H9 (cell line): ENCODE results near the gene CLMN. TPM values are rescaled to one million over a fixed set of nuclear protein-coding genes. Genes with fewer than 3 reads are reported as not detected.

ENCODE experiments used
- DNase-seq: peaks from one replicate; pipeline ENCODE4 v3.0.0-alpha.2; 2017
- H2AFZ ChIP-seq: one replicate; pipeline ENCODE4 v1.6.1; 2013; ENCODE audit warnings: mild to moderate bottlenecking, low read length, control low read depth, moderate library complexity
- H2AK5ac ChIP-seq: 2 replicates; pipeline ENCODE4 v1.6.1; 2013; ENCODE audit warnings: low read length, control low read depth, mixed read lengths; ENCODE audit not compliant: insufficient read length
- H2BK120ac ChIP-seq: one replicate; pipeline ENCODE4 v1.6.1; 2013; ENCODE audit warnings: low read depth, mild to moderate bottlenecking, low read length, control low read depth, inconsistent platforms; ENCODE audit not compliant: poor library complexity, severe bottlenecking
- H2BK12ac ChIP-seq: 2 replicates; pipeline ENCODE4 v1.6.1; 2013; ENCODE audit warnings: low read length, control low read depth, mixed read lengths, low read depth; ENCODE audit not compliant: insufficient read length
- H2BK15ac ChIP-seq: 2 replicates; pipeline ENCODE4 v1.6.1; 2013; ENCODE audit warnings: low read depth, low read length, control low read depth
- H2BK20ac ChIP-seq: one replicate; pipeline ENCODE4 v1.6.1; 2013; ENCODE audit warnings: low read depth, mild to moderate bottlenecking, low read length, control low read depth, inconsistent platforms; ENCODE audit not compliant: poor library complexity, severe bottlenecking
- H2BK5ac ChIP-seq: 2 replicates; pipeline ENCODE4 v1.6.1; 2013; ENCODE audit warnings: low read length, control low read depth, mixed read lengths; ENCODE audit not compliant: insufficient read length
- H3K14ac ChIP-seq: 2 replicates; pipeline ENCODE4 v1.6.1; 2013; ENCODE audit warnings: low read length, control low read depth; ENCODE audit not compliant: insufficient read depth
- H3K18ac ChIP-seq: 2 replicates; pipeline ENCODE4 v1.6.1; 2013; ENCODE audit warnings: low read depth, mild to moderate bottlenecking, mixed read lengths, low read length, control low read depth; ENCODE audit not compliant: insufficient read length
- H3K23ac ChIP-seq: 2 replicates; pipeline ENCODE4 v1.6.1; 2013; ENCODE audit warnings: low read length, control low read depth, mixed read lengths, low read depth; ENCODE audit not compliant: insufficient read length
- H3K23me2 ChIP-seq: 2 replicates; pipeline ENCODE4 v1.6.1; 2013; ENCODE audit warnings: low read depth, mild to moderate bottlenecking, mixed read lengths, low read length, control low read depth; ENCODE audit not compliant: insufficient read length, poor library complexity, severe bottlenecking
- H3K27ac ChIP-seq: 2 replicates; pipeline ENCODE4 v1.5.1; 2013; ENCODE audit warnings: low read length, control low read depth, mixed read lengths, low read depth; ENCODE audit not compliant: insufficient read length
- H3K27me3 ChIP-seq: 2 replicates; pipeline ENCODE4 v1.6.1; 2013; ENCODE audit warnings: low read length, control low read depth, inconsistent platforms; ENCODE audit not compliant: insufficient read depth
- H3K4ac ChIP-seq: 2 replicates; pipeline ENCODE4 v1.6.1; 2013; ENCODE audit warnings: low read depth, mild to moderate bottlenecking, control low read depth, inconsistent platforms, low read length, moderate library complexity
- H3K4me1 ChIP-seq: 2 replicates; pipeline ENCODE4 v1.6.1; 2013; ENCODE audit warnings: low read length, control low read depth, inconsistent platforms; ENCODE audit not compliant: insufficient read depth
- H3K4me2 ChIP-seq: 2 replicates; pipeline ENCODE4 v1.6.1; 2013; ENCODE audit warnings: low read length, control low read depth, mixed read lengths; ENCODE audit not compliant: insufficient read length, insufficient read depth
- H3K56ac ChIP-seq: 2 replicates; pipeline ENCODE4 v1.6.1; 2013; ENCODE audit warnings: low read depth, mild to moderate bottlenecking, mixed read lengths, low read length, control low read depth; ENCODE audit not compliant: insufficient read length
- H3K79me1 ChIP-seq: 2 replicates; pipeline ENCODE4 v1.6.1; 2013; ENCODE audit warnings: low read depth, mild to moderate bottlenecking, moderate library complexity, low read length, control low read depth, inconsistent platforms; ENCODE audit not compliant: insufficient read depth, poor library complexity, severe bottlenecking
- H3K79me2 ChIP-seq: 2 replicates; pipeline ENCODE4 v1.6.1; 2013; ENCODE audit warnings: low read length, control low read depth, inconsistent platforms; ENCODE audit not compliant: insufficient read depth
- H3K9ac ChIP-seq: 2 replicates; pipeline ENCODE4 v1.6.1; 2013; ENCODE audit warnings: low read length, control low read depth, mixed read lengths; ENCODE audit not compliant: insufficient read length; ENCODE audit errors: extremely low read depth
- H3K9me3 ChIP-seq: one replicate; pipeline ENCODE4 v1.6.1; 2013; ENCODE audit warnings: low read depth, low read length, inconsistent platforms; ENCODE audit not compliant: control insufficient read depth
- H3T11ph ChIP-seq: one replicate; pipeline ENCODE4 v1.6.1; 2013; ENCODE audit warnings: mild to moderate bottlenecking, low read length, control low read depth, inconsistent platforms
- H4K20me1 ChIP-seq: one replicate; pipeline ENCODE4 v1.6.1; 2013; ENCODE audit not compliant: control insufficient read depth, insufficient read length, insufficient read depth
- H4K5ac ChIP-seq: 2 replicates; pipeline ENCODE4 v1.6.1; 2013; ENCODE audit warnings: low read depth, mild to moderate bottlenecking, mixed read lengths, low read length, control low read depth; ENCODE audit not compliant: insufficient read length
- H4K8ac ChIP-seq: replicated peaks from 2 replicates; pipeline ENCODE4 v1.6.1; 2013; ENCODE audit warnings: low read length, control low read depth, mixed read lengths, low read depth; ENCODE audit not compliant: insufficient read length
- H4K91ac ChIP-seq: 2 replicates; pipeline ENCODE4 v1.6.1; 2013; ENCODE audit warnings: low read depth, mild to moderate bottlenecking, moderate library complexity, mixed read lengths, low read length, control low read depth; ENCODE audit not compliant: insufficient read length
- H3K27ac Mint-ChIP-seq, 3 experiments: 2 replicates in 2 of 3; 3 replicates in 1 of 3; pipeline ENCODE4 v1.8.0; 2020 to 2021; ENCODE audit warnings: mixed read lengths in 3 of 3, mild to moderate bottlenecking in 1 of 3, moderate library complexity in 1 of 3
- H3K27me3 Mint-ChIP-seq: 2 replicates; pipeline ENCODE4 v1.8.0; 2021; ENCODE audit warnings: low read depth, mild to moderate bottlenecking, moderate library complexity, mixed read lengths
- H3K36me3 Mint-ChIP-seq, 3 experiments: 2 replicates in 2 of 3; 3 replicates in 1 of 3; pipeline ENCODE4 v1.8.0; 2020 to 2021; ENCODE audit warnings: low read depth in 3 of 3, mixed read lengths in 3 of 3; ENCODE audit not compliant: insufficient read depth in 1 of 3
- H3K4me1 Mint-ChIP-seq, 2 experiments: 2 replicates each; pipeline ENCODE4 v1.8.0; 2020; ENCODE audit warnings: mixed read lengths in 2 of 2
- H3K4me3 Mint-ChIP-seq, 2 experiments: 2 replicates in 1 of 2; 3 replicates in 1 of 2; pipeline ENCODE4 v1.8.0; 2020 to 2021; ENCODE audit warnings: mild to moderate bottlenecking in 2 of 2, mixed read lengths in 2 of 2, moderate library complexity in 1 of 2
- H3K9me3 Mint-ChIP-seq, 2 experiments: 2 replicates in 1 of 2; 3 replicates in 1 of 2; pipeline ENCODE4 v1.8.0; 2020; ENCODE audit warnings: mild to moderate bottlenecking in 2 of 2, mixed read lengths in 2 of 2, moderate library complexity in 1 of 2
- WGBS: extraction: QIAGEN DNeasy Blood & Tissue Kit; methylation state at CpG from one replicate; pipeline ENCODE4 v1.1.7; 2013; ENCODE audit warnings: missing lambda C conversion rate, low lambda C conversion rate, mixed read lengths; ENCODE audit not compliant: insufficient read length; ENCODE audit errors: extremely low coverage; 5-methylcytosine and 5-hydroxymethylcytosine counted together
- total RNA-seq: library from RNA; stranded (reverse); gene quantifications from 2 replicates; pipeline ENCODE4 v1.2.1, GENCODE V29; 2021
- TF ChIP-seq, protein P1 (sequence below): fragments of 200-600 bp; sonication (generic); conservative IDR thresholded peaks from 3 replicates; pipeline ENCODE4 v1.8.0; 2021; ENCODE audit warnings: antibody characterized with exemption, mild to moderate bottlenecking

Gene CLMN
- total RNA-seq, 1 experiment from 2014 or later = 7.6 TPM

DNA sequence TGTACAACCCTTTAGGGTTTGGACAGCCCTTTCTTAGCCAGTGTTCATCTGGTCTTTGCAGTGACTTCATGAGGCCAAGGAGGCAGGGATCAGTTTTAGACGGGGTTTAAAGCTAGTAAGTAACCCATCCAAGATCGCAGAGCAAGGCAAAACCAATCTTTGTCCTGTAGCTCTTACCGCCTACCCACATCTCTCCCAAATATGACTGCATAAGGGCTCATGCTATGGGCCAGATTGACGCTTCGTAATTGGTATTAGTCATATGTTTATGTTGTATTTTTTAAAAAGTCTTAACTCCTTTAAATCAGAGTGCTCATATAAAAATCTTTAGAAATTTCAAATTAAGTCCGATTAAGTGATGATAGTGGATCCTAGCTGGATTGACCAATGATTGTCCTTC is 3.7 kb upstream of the CLMN start:
- Histone ChIP-seq H4K5ac (no peak overlapping the region), H3K27ac (no peak overlapping the region), H3K4me2 (no peak overlapping the region), H3K23me2 (peaks cover 3% of the 10 kb centered on the region), H3K4ac (no peak overlapping the region), H3K79me1 (no peaks in the 10 kb centered on the region), H2BK15ac (no peak overlapping the region), H3K4me1 (no peaks in the 10 kb centered on the region), H3K27me3 (no peaks in the 10 kb centered on the region; the same call in 1 of the 2 replicates), H2BK5ac (no peak overlapping the region), H2BK12ac (no peak overlapping the region), H2AK5ac (no peak overlapping the region), H3T11ph (no peak overlapping the region), H3K23ac (no peak overlapping the region), H2AFZ (no peak overlapping the region), H4K20me1 (no peaks in the 10 kb centered on the region), H3K79me2 (no peaks in the 10 kb centered on the region), H3K9me3 (no peaks in the 10 kb centered on the region), H4K8ac (no peak overlapping the region), H3K56ac (no peak overlapping the region), H2BK120ac (no peak overlapping the region), H2BK20ac (no peak overlapping the region), H3K14ac (no peak overlapping the region), H3K9ac (no peak overlapping the region), H3K18ac (no peak overlapping the region), H4K91ac (no peak overlapping the region)
- TF ChIP-seq, protein P1, sequence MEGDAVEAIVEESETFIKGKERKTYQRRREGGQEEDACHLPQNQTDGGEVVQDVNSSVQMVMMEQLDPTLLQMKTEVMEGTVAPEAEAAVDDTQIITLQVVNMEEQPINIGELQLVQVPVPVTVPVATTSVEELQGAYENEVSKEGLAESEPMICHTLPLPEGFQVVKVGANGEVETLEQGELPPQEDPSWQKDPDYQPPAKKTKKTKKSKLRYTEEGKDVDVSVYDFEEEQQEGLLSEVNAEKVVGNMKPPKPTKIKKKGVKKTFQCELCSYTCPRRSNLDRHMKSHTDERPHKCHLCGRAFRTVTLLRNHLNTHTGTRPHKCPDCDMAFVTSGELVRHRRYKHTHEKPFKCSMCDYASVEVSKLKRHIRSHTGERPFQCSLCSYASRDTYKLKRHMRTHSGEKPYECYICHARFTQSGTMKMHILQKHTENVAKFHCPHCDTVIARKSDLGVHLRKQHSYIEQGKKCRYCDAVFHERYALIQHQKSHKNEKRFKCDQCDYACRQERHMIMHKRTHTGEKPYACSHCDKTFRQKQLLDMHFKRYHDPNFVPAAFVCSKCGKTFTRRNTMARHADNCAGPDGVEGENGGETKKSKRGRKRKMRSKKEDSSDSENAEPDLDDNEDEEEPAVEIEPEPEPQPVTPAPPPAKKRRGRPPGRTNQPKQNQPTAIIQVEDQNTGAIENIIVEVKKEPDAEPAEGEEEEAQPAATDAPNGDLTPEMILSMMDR = no peak
- Mint-ChIP-seq H3K27me3 (peaks cover 51% of the 10 kb centered on the region), H3K4me3 (no peak overlapping the region), H3K36me3 (peaks cover 0 to 4% (median 0%) of the 10 kb centered on the region in 3 experiments; a peak in 1 of 7 replicates), H3K4me1 (peaks cover 15 to 17% of the 10 kb centered on the region in 2 experiments), H3K27ac (no peak overlapping the region), H3K9me3 (peaks cover 3 to 4% of the 10 kb centered on the region in 2 experiments; a peak in 2 of 5 replicates)
- no CpG with 5 or more reads among the region's 6 CpGs for WGBS
- DNase-seq = no peak
